H1 (cell line): ENCODE results near the gene ZSWIM2. TPM values are rescaled to one million over a fixed set of nuclear protein-coding genes. Genes with fewer than 3 reads are reported as not detected.

Experiments used
- CTCF ChIA-PET: fragments of 300-600 bp; sonication (Branson Sonifier 250); formaldehyde crosslinking; loops from one replicate; lab custom pipeline; 2021; ENCODE audit not compliant: partially characterized antibody; lab: Charles Lee
- POLR2A ChIA-PET: fragments of 300-600 bp; sonication (Branson Sonifier 250); formaldehyde crosslinking; loops from one replicate; lab custom pipeline; 2021; ENCODE audit warnings: inconsistent platforms; ENCODE audit not compliant: partially characterized antibody; lab: Charles Lee
- DNase-seq, 2 experiments: peaks; one replicate each; pipeline versions ENCODE4 v3.0.0 to v3.0.0-alpha.2; 2010 to 2022; ENCODE audit warnings: low spot score in 2 of 2, low read depth in 1 of 2, mixed read lengths in 1 of 2
- FAIRE-seq: peaks from 2 replicates; lab custom pipeline; 2011; peaks lifted over from hg19 to GRCh38; lab: Jason Lieb, UNC
- H2AFZ ChIP-seq: 2 replicates; pipeline ENCODE4 v1.8.1; 2012; ENCODE audit warnings: low read length, inconsistent platforms
- H2AK5ac ChIP-seq: 2 replicates; pipeline ENCODE4 v1.6.1; 2013; ENCODE audit warnings: low read depth, low read length
- H2BK120ac ChIP-seq: replicated peaks from 2 replicates; pipeline ENCODE3; 2013; ENCODE audit warnings: low read depth, low read length, inconsistent platforms
- H2BK12ac ChIP-seq: 2 replicates; pipeline ENCODE4 v1.6.1; 2013; ENCODE audit warnings: low read depth, low read length
- H2BK15ac ChIP-seq: 2 replicates; pipeline ENCODE4 v1.6.1; 2013; ENCODE audit warnings: low read length
- H2BK20ac ChIP-seq: 2 replicates; pipeline ENCODE4 v1.6.1; 2013; ENCODE audit warnings: low read length
- H2BK5ac ChIP-seq: 2 replicates; pipeline ENCODE4 v1.6.1; 2013; ENCODE audit warnings: low read depth, low read length
- H3K14ac ChIP-seq: 2 replicates; pipeline ENCODE4 v1.6.1; 2013; ENCODE audit warnings: inconsistent platforms; ENCODE audit not compliant: insufficient read length
- H3K18ac ChIP-seq: 2 replicates; pipeline ENCODE4 v1.6.1; 2013; ENCODE audit warnings: low read length; ENCODE audit errors: extremely low read depth
- H3K23ac ChIP-seq: 2 replicates; pipeline ENCODE4 v1.6.1; 2013; ENCODE audit warnings: inconsistent platforms; ENCODE audit not compliant: insufficient read length
- H3K23me2 ChIP-seq: 2 replicates; pipeline ENCODE4 v1.6.1; 2013; ENCODE audit warnings: low read depth, low read length
- H3K27ac ChIP-seq: 2 replicates; pipeline ENCODE4 v1.6.1; 2011; ENCODE audit warnings: low read depth, low read length, inconsistent platforms
- H3K27me3 ChIP-seq, 4 experiments: replicated peaks in 1 of 4; 1 replicate in 1 of 4; 2 replicates in 3 of 4; pipeline versions ENCODE4 v1.6.1 to v1.8.1; 2011 to 2013; ENCODE audit warnings: low read length in 3 of 4, mild to moderate bottlenecking in 3 of 4, inconsistent platforms in 2 of 4, mixed read lengths in 2 of 4, moderate library complexity in 1 of 4; ENCODE audit not compliant: control insufficient read depth in 3 of 4, insufficient read depth in 3 of 4; ENCODE audit errors: extremely low read depth in 1 of 4
- H3K36me3 ChIP-seq, 4 experiments: 2 replicates each; pipeline versions ENCODE4 v1.6.1 to v1.8.1; 2011 to 2013; ENCODE audit warnings: mild to moderate bottlenecking in 4 of 4, low read length in 3 of 4, moderate library complexity in 2 of 4, control low read depth in 1 of 4, inconsistent platforms in 1 of 4; ENCODE audit not compliant: insufficient read depth in 4 of 4, control insufficient read depth in 2 of 4
- H3K4ac ChIP-seq: replicated peaks from 2 replicates; pipeline ENCODE3; 2013; ENCODE audit warnings: low read length, low read depth, mixed read lengths, inconsistent platforms; ENCODE audit not compliant: insufficient read length
- H3K4me1 ChIP-seq, 4 experiments: replicated peaks in 1 of 4; 1 replicate in 1 of 4; 2 replicates in 3 of 4; pipeline versions ENCODE4 v1.6.1 to v1.8.1; 2011 to 2013; ENCODE audit warnings: low read length in 3 of 4, inconsistent platforms in 2 of 4, mixed read lengths in 1 of 4; ENCODE audit not compliant: insufficient read depth in 4 of 4, control insufficient read depth in 3 of 4
- H3K4me2 ChIP-seq, 2 experiments: 2 replicates each; pipeline versions ENCODE4 v1.6.1 to v1.8.1; 2011 to 2013; ENCODE audit warnings: low read depth in 2 of 2, low read length in 2 of 2, control low read depth in 1 of 2, inconsistent platforms in 1 of 2, mild to moderate bottlenecking in 1 of 2; ENCODE audit not compliant: insufficient read depth in 1 of 2
- H3K4me3 ChIP-seq, 4 experiments: fragments of 200-600, 300-600 bp in 1 of 4; sonication (generic), shearing (Covaris generic), sonication (Bioruptor Twin) in 1 of 4; 2 replicates each; pipeline versions ENCODE4 v1.5.1 to v1.8.1; 2011 to 2016; ENCODE audit warnings: low read length in 4 of 4, low read depth in 3 of 4, control low read depth in 2 of 4, inconsistent platforms in 2 of 4, mild to moderate bottlenecking in 2 of 4, mixed read lengths in 1 of 4, moderate library complexity in 1 of 4; ENCODE audit not compliant: insufficient read depth in 2 of 4; ENCODE audit errors: extremely low read depth in 1 of 4
- H3K56ac ChIP-seq: replicated peaks from 2 replicates; pipeline ENCODE3; 2013; ENCODE audit warnings: low read depth, mild to moderate bottlenecking, mixed read lengths, low read length, inconsistent platforms; ENCODE audit not compliant: insufficient read length
- H3K79me1 ChIP-seq: 2 replicates; pipeline ENCODE4 v1.6.1; 2013; ENCODE audit warnings: low read depth, low read length, control low read depth
- H3K79me2 ChIP-seq, 2 experiments: 2 replicates each; pipeline versions ENCODE4 v1.6.1 to v1.8.1; 2012 to 2013; ENCODE audit warnings: low read length in 2 of 2, mild to moderate bottlenecking in 2 of 2, inconsistent platforms in 1 of 2; ENCODE audit not compliant: insufficient read depth in 2 of 2, control insufficient read depth in 1 of 2
- H3K9ac ChIP-seq, 4 experiments: replicated peaks in 1 of 4; 1 replicate in 1 of 4; 2 replicates in 3 of 4; pipeline versions ENCODE4 v1.6.1 to v1.8.1; 2011 to 2013; ENCODE audit warnings: low read depth in 3 of 4, low read length in 3 of 4, control low read depth in 2 of 4, mild to moderate bottlenecking in 2 of 4, moderate library complexity in 2 of 4, inconsistent platforms in 1 of 4; ENCODE audit errors: extremely low read depth in 1 of 4
- H3K9me3 ChIP-seq, 2 experiments: 2 replicates each; pipeline versions ENCODE4 v1.6.1 to v1.8.1; 2012 to 2013; ENCODE audit warnings: mild to moderate bottlenecking in 2 of 2, moderate library complexity in 2 of 2, control low read depth in 1 of 2, inconsistent platforms in 1 of 2, low read depth in 1 of 2, low read length in 1 of 2, mixed read lengths in 1 of 2; ENCODE audit not compliant: insufficient read depth in 2 of 2
- H4K20me1 ChIP-seq, 2 experiments: replicated peaks in 1 of 2; 2 replicates each; pipeline versions ENCODE3 to v1.8.1; 2011 to 2013; ENCODE audit warnings: inconsistent platforms in 2 of 2, low read length in 2 of 2, mild to moderate bottlenecking in 1 of 2; ENCODE audit not compliant: insufficient read depth in 2 of 2, control insufficient read depth in 1 of 2
- H4K5ac ChIP-seq: 2 replicates; pipeline ENCODE4 v1.6.1; 2013; ENCODE audit warnings: low read length, low read depth, mixed read lengths, inconsistent platforms; ENCODE audit not compliant: insufficient read length
- H4K8ac ChIP-seq: 2 replicates; pipeline ENCODE4 v1.8.0; 2013; ENCODE audit warnings: mild to moderate bottlenecking, moderate library complexity, low read length, inconsistent platforms; ENCODE audit not compliant: insufficient read depth; ENCODE audit errors: extremely low read depth
- H4K91ac ChIP-seq: replicated peaks from 2 replicates; pipeline ENCODE3; 2013; ENCODE audit warnings: low read length, mixed read lengths, inconsistent platforms; ENCODE audit not compliant: insufficient read length
- ATF2 ChIP-seq: IDR thresholded peaks from 2 replicates; pipeline ENCODE4 v1.6.1; 2012; ENCODE audit warnings: low read length, inconsistent platforms
- BACH1 ChIP-seq: IDR thresholded peaks from 2 replicates; pipeline ENCODE4 v1.6.1; 2012; ENCODE audit warnings: low read length, improper control_type of control experiment
- CEBPB ChIP-seq: IDR thresholded peaks from 2 replicates; pipeline ENCODE4 v1.6.1; 2012; ENCODE audit warnings: low read depth, low read length
- HDAC2 ChIP-seq, 2 experiments: fragments of 300-600 bp in 1 of 2; sonication (generic) in 1 of 2; IDR thresholded peaks; 2 replicates each; pipeline ENCODE4 v1.6.1; 2011 to 2012; ENCODE audit warnings: low read depth in 2 of 2, low read length in 2 of 2, mild to moderate bottlenecking in 2 of 2, moderate library complexity in 2 of 2, borderline replicate concordance in 1 of 2, inconsistent platforms in 1 of 2
- KDM5A ChIP-seq: fragments of 200-600 bp; IDR thresholded peaks from 2 replicates; pipeline ENCODE4 v1.7.1; 2012; ENCODE audit warnings: mild to moderate bottlenecking, low read length, inconsistent platforms, mixed read lengths
- MAX ChIP-seq: IDR thresholded peaks from 2 replicates; pipeline ENCODE4 v1.6.1; 2012; ENCODE audit warnings: inconsistent platforms
- NRF1 ChIP-seq: IDR thresholded peaks from 2 replicates; pipeline ENCODE4 v1.6.1; 2011; ENCODE audit warnings: mild to moderate bottlenecking, low read depth, low read length, improper control_type of control experiment
- SIRT6 ChIP-seq: IDR thresholded peaks from one replicate; pipeline ENCODE4 v1.7.1; 2012; ENCODE audit warnings: low read length, inconsistent platforms
- SIX5 ChIP-seq: IDR thresholded peaks from 2 replicates; pipeline ENCODE4 v1.6.1; 2011; ENCODE audit warnings: mild to moderate bottlenecking, low read depth, low read length
- SP4 ChIP-seq: IDR thresholded peaks from 2 replicates; pipeline ENCODE4 v1.6.1; 2012; ENCODE audit warnings: low read length, inconsistent platforms
- SRF ChIP-seq: IDR thresholded peaks from 2 replicates; pipeline ENCODE4 v1.6.1; 2011; ENCODE audit warnings: mild to moderate bottlenecking, low read depth, low read length, moderate library complexity
- SUZ12 ChIP-seq: fragments of 200-600 bp; sonication (generic); IDR thresholded peaks from 2 replicates; pipeline ENCODE4 v1.6.1; 2012; ENCODE audit warnings: mild to moderate bottlenecking, inconsistent platforms, low read length, moderate library complexity, mixed read lengths
- TAF1 ChIP-seq: IDR thresholded peaks from 2 replicates; pipeline ENCODE4 v1.6.1; 2011; ENCODE audit warnings: mild to moderate bottlenecking, low read depth, low read length
- TCF12 ChIP-seq: IDR thresholded peaks from 2 replicates; pipeline ENCODE4 v1.6.1; 2011; ENCODE audit warnings: low read depth, mild to moderate bottlenecking, low read length
- WGBS, 2 experiments: shearing (Covaris generic) in 1 of 2; methylation state at CpG; one replicate each; pipeline versions ENCODE4 v1.1.6 to v1.1.7; 2013 to 2015; ENCODE audit warnings: low lambda C conversion rate in 2 of 2, mixed read lengths in 2 of 2, inconsistent platforms in 1 of 2, low coverage in 1 of 2, missing lambda C conversion rate in 1 of 2; ENCODE audit not compliant: insufficient replicate concordance in 2 of 2, insufficient coverage in 1 of 2, insufficient read length in 1 of 2; ENCODE audit errors: extremely low coverage in 1 of 2, missing lambda C conversion rate in 1 of 2; 5-methylcytosine and 5-hydroxymethylcytosine counted together
- polyA plus RNA-seq, 7 experiments: library from polyadenylated mRNA; depleted of rRNA in 3 of 7; stranded (reverse) in 5 of 7; unstranded in 2 of 7; fragments of >200 nt in 5 of 7; fragments of 200-250 nt in 2 of 7; gene quantifications; 1 replicate in 5 of 7; 2 replicates in 1 of 7; 4 replicates in 1 of 7; pipeline versions ENCODE4 v1.2.1 to v1.2.3, GENCODE V29; 2011 to 2013; ENCODE audit warnings: missing spikeins in 2 of 7, mixed read lengths in 2 of 7
- total RNA-seq: library from RNA; stranded (reverse); fragmentation: NEBNext Ultra II Directional; extraction: Animal tissue kit (Norgen Biotek cat#: 25700); gene quantifications from 2 replicates; pipeline ENCODE4 v1.2.1, GENCODE V29; 2021

The ZSWIM2 gene
- total and polyA plus RNA-seq, 2 of the 8 experiments (the other 6 are each of a cell fraction or from before 2014, with no cell fraction given): not detected

- H3K23me2 ChIP-seq: no peaks in the 10 kb centered on the region
- DNase-seq (no peak), FAIRE-seq (no peak)
- no peak overlapping the region for H3K4ac ChIP-seq
- H2BK5ac ChIP-seq: no peak overlapping the region
- no peak overlapping the region for H4K5ac ChIP-seq
- H3K27me3 ChIP-seq: peaks cover 0 to 1% (median 0%) of the 10 kb centered on the region in 4 experiments; a peak in 1 of 7 replicates
- H3K14ac ChIP-seq: no peak overlapping the region
- no peak overlapping the region for H2AK5ac ChIP-seq
- H2BK20ac ChIP-seq: no peak overlapping the region
- no peaks in the 10 kb centered on the region for H3K36me3 ChIP-seq
- no peak overlapping the region for H3K9ac ChIP-seq
- H3K4me1 ChIP-seq: no peaks in the 10 kb centered on the region
- H3K79me1 ChIP-seq: no peaks in the 10 kb centered on the region
- no peak overlapping the region for H3K18ac ChIP-seq
- 0 out of 2 replicates have a peak overlapping the region, but pooled peaks have one; percentile 35 for H2AFZ ChIP-seq
- no peaks in the 10 kb centered on the region for H4K20me1 ChIP-seq
- no peak overlapping the region for H4K8ac ChIP-seq
- H3K4me3 ChIP-seq: no peak overlapping the region
- no peak overlapping the region for H2BK15ac ChIP-seq
- H4K91ac ChIP-seq: no peak overlapping the region
- H2BK120ac ChIP-seq: no peak overlapping the region
- 78% methylated on average over 5 of the region's 5 CpGs; no CpG with 5 or more reads in 1 of the 2 experiments for WGBS, 2 experiments
- no peak overlapping the region for H2BK12ac ChIP-seq
- H3K23ac ChIP-seq: no peak overlapping the region
- CTCF ChIA-PET: interaction anchor here (2.6 kb wide), 1 partner anchor 10 kb away, joined by 8 read pairs; no protein-coding TSS in a partner anchor
- H3K79me2 ChIP-seq: no peaks in the 10 kb centered on the region
- POLR2A ChIA-PET: no interaction called here
- H3K4me2 ChIP-seq: no peak overlapping the region
- no peaks in the 10 kb centered on the region for H3K9me3 ChIP-seq
- no peak overlapping the region for H3K56ac ChIP-seq
- H3K27ac ChIP-seq: no peak overlapping the region
- no peak for TF ChIP-seq HDAC2 (IDR thresholded peaks at IDR 0.05; ENCODE audit: borderline replicate concordance in 1 of 2, low read depth in 2 of 2, low read length in 2 of 2)
- no peak for TF ChIP-seq SIRT6
- TF ChIP-seq SIX5: no peak
- TF ChIP-seq ATF2: no peak
- TF ChIP-seq TAF1: no peak
- no peak for TF ChIP-seq SP4
- no peak for TF ChIP-seq SRF
- no peak for TF ChIP-seq BACH1
- no peak for TF ChIP-seq MAX
- TF ChIP-seq NRF1: no peak
- no peak for TF ChIP-seq SUZ12
- no peak for TF ChIP-seq CEBPB
- no peak for TF ChIP-seq TCF12
- TF ChIP-seq KDM5A: no peak
Observed at GRCh38 chr2:186894478-186894877, 45.5 kb upstream of the ZSWIM2 start.
